Left lung (tissue), 10 donors: ENCODE results near the gene EEA1. TPM values are rescaled to one million over a fixed set of nuclear protein-coding genes. Genes with fewer than 3 reads are reported as not detected.

Source experiments
- ATAC-seq: fragments of 200-7000 bp; cut with Tn5 transposase; one replicate; pipeline ENCODE4 v1.9.1; 2020; ENCODE audit warnings: moderate library complexity
- DNase-seq, 4 donors: peaks; one replicate each; pipeline ENCODE4 v3.0.0-alpha.2; 2013 to 2020
- H3K27ac ChIP-seq, 2 donors: fragments of 200-600 bp; sonication (generic) in 1 of 2; one replicate each; pipeline versions ENCODE4 v1.5.0 to v1.8.0; 2020 to 2021
- H3K27me3 ChIP-seq, 2 donors: fragments of 200-600 bp; sonication (generic) in 1 of 2; one replicate each; pipeline versions ENCODE4 v1.5.0 to v1.8.0; 2020 to 2021
- H3K36me3 ChIP-seq, 2 donors: fragments of 200-600 bp; sonication (generic) in 1 of 2; one replicate each; pipeline versions ENCODE4 v1.5.0 to v1.8.0; 2020 to 2021
- H3K4me1 ChIP-seq, 2 donors: fragments of 200-600 bp; one replicate each; pipeline ENCODE4 v1.8.0; 2021
- H3K4me3 ChIP-seq, 2 donors: fragments of 200-600 bp; sonication (generic) in 1 of 2; one replicate each; pipeline versions ENCODE4 v1.5.0 to v1.8.0; 2020 to 2021; ENCODE audit warnings: mild to moderate bottlenecking in 1 of 2
- H3K9me3 ChIP-seq, 2 donors: fragments of 200-600 bp; sonication (generic) in 1 of 2; one replicate each; pipeline versions ENCODE4 v1.5.0 to v1.8.0; 2020 to 2021
- CTCF ChIP-seq, 2 donors: fragments of 200-600 bp; sonication (generic) in 1 of 2; IDR thresholded peaks; one replicate each; pipeline versions ENCODE4 v1.5.0 to v1.8.0; 2021; ENCODE audit warnings: antibody characterized with exemption in 2 of 2
- intact Hi-C, 2 donors: fragments of 100-400 bp; cut with DNase I; formaldehyde crosslinking; loops; one replicate each; pipeline versions ENCODE4 v1.11.2 to v1.14.2; 2022
- polyA plus RNA-seq, 6 donors: library from polyadenylated mRNA; unstranded; fragments of 120-200 nt; gene quantifications; one replicate each; pipeline ENCODE4 v1.2.1, GENCODE V29; 2013; ENCODE audit not compliant: insufficient read length in 6 of 6
- total RNA-seq, 2 donors: library from RNA; stranded (reverse); fragmentation: NEBNext Ultra II Directional; extraction: Animal tissue kit (Norgen Biotek cat#: 25700); gene quantifications; one replicate each; pipeline ENCODE4 v1.2.1, GENCODE V29; 2021
- donor health status: DM: no; HTN: yes; CAD: no.
- donor health status: DM: no; HTN: no; CAD: no.

EEA1 gene
- total and polyA plus RNA-seq, 8 donors = 15.8 to 34.6 (median 20.4) TPM

GRCh38 chr12:92854344-92854743 lies 74.8 kb downstream of the EEA1 start:
- ATAC-seq (no peak), DNase-seq (no peak)
- H3K4me1 ChIP-seq = no peaks in the 10 kb centered on the region
- no peaks in the 10 kb centered on the region for H3K27me3 ChIP-seq
- peaks cover 0 to 54% of the 10 kb centered on the region in 2 donors for H3K36me3 ChIP-seq
- no peaks in the 10 kb centered on the region for H3K9me3 ChIP-seq
- intact Hi-C loops = no loop called here
- TF ChIP-seq CTCF (IDR thresholded peaks at IDR 0.05) = no peak
- H3K4me3 ChIP-seq = no peak overlapping the region
- no peak overlapping the region for H3K27ac ChIP-seq

- no peaks in the 10 kb centered on the region for H3K4me1 ChIP-seq
- intact Hi-C loops = no loop called here
- no peak overlapping the region for H3K27ac ChIP-seq
- DNase-seq = no peak
- H3K4me3 ChIP-seq = no peak overlapping the region
- peaks cover 0 to 21% of the 10 kb centered on the region in 2 donors for H3K36me3 ChIP-seq
- no peak for ATAC-seq
- H3K9me3 ChIP-seq = no peaks in the 10 kb centered on the region
- TF ChIP-seq CTCF (IDR thresholded peaks at IDR 0.05) = no peak
- H3K27me3 ChIP-seq = no peaks in the 10 kb centered on the region
Measured at GRCh38 chr12:92848740-92849139, 80.4 kb downstream of the EEA1 start.

- Histone ChIP-seq H3K4me1 (no peaks in the 10 kb centered on the region), H3K4me3 (no peak overlapping the region), H3K27ac (no peak overlapping the region), H3K9me3 (no peaks in the 10 kb centered on the region), H3K27me3 (no peaks in the 10 kb centered on the region), H3K36me3 (peaks cover 0 to 21% of the 10 kb centered on the region in 2 donors)
- intact Hi-C loops = no loop called here
- ATAC-seq = no peak
- no peak for TF ChIP-seq CTCF (IDR thresholded peaks at IDR 0.05)
- peak in 2 of 4 donors; percentile 2 to 15 for DNase-seq
Measured at GRCh38 chr12:92847368-92847767, 81.7 kb downstream of the EEA1 start.

GRCh38 chr12:92845329-92845728 lies 83.8 kb downstream of the EEA1 start:
- H3K4me1 ChIP-seq = no peaks in the 10 kb centered on the region
- peaks cover 0 to 22% of the 10 kb centered on the region in 2 donors for H3K36me3 ChIP-seq
- H3K4me3 ChIP-seq = no peak overlapping the region
- H3K27me3 ChIP-seq = no peaks in the 10 kb centered on the region
- TF ChIP-seq CTCF (IDR thresholded peaks at IDR 0.05) = no peak
- no peak overlapping the region for H3K27ac ChIP-seq
- ATAC-seq = no peak
- H3K9me3 ChIP-seq = no peaks in the 10 kb centered on the region
- intact Hi-C loops = no loop called here
- DNase-seq = no peak

- intact Hi-C loops = no loop called here
- Histone ChIP-seq H3K36me3 (peaks cover 0 to 18% of the 10 kb centered on the region in 2 donors), H3K27ac (no peak overlapping the region), H3K27me3 (no peaks in the 10 kb centered on the region), H3K4me1 (no peaks in the 10 kb centered on the region), H3K4me3 (no peak overlapping the region), H3K9me3 (no peaks in the 10 kb centered on the region)
- ATAC-seq = no peak
- no peak for TF ChIP-seq CTCF (IDR thresholded peaks at IDR 0.05)
- DNase-seq = no peak
Measured at GRCh38 chr12:92844151-92844763, 84.8 kb downstream of the EEA1 start.
